ENCODE measurements around the gene DNAJC28.
"Not testable (repeated sequence)": the region's sequence is repeated elsewhere in the genome, so short reads cannot be mapped to it uniquely, and the experiment has no call there.

The DNAJC28 gene

GRCh38 chr21:33480481-33481103 lies 10.9 kb downstream of the DNAJC28 start:
- DNase-seq, result no peak

- peak; percentile 96 for DNase-seq
Observed at GRCh38 chr21:33479679-33480480, 11.6 kb downstream of the DNAJC28 start, which contains the start of gene TMEM50B. Gene TMEM50B (minus strand): TSS chr21:33479974. CDS start chr21:33468885, 11,089 bp downstream.

- peak; percentile 15 to 44 for DNase-seq
Observed at GRCh38 chr21:33478935-33479678, 12.4 kb downstream of the DNAJC28 start.

GRCh38 chr21:33478182-33478581 lies 13.3 kb downstream of the DNAJC28 start:
- DNase-seq, result no peak

- DNase-seq, result no peak
Observed at GRCh38 chr21:33477066-33477465, 14.4 kb downstream of the DNAJC28 start.

- no peak for DNase-seq
Observed at GRCh38 chr21:33473344-33473743, 18.2 kb downstream of the DNAJC28 start.

- no peak for DNase-seq
Observed at GRCh38 chr21:33470701-33471100, 20.8 kb downstream of the DNAJC28 start.

- not testable (repeated sequence) for DNase-seq
Observed at GRCh38 chr21:33469183-33469582, 22.3 kb downstream of the DNAJC28 start.

GRCh38 chr21:33461538-33462250 lies 29.8 kb downstream of the DNAJC28 start:
- DNase-seq, result no peak

- DNase-seq, result no peak
Observed at GRCh38 chr21:33458861-33459260, 32.7 kb downstream of the DNAJC28 start.

GRCh38 chr21:33455686-33456446 lies 35.6 kb downstream of the DNAJC28 start:
- DNase-seq, result no peak

GRCh38 chr21:33452362-33452761 lies 39.2 kb downstream of the DNAJC28 start:
- no peak for DNase-seq

- no peak for DNase-seq
Observed at GRCh38 chr21:33451634-33452071, 39.9 kb downstream of the DNAJC28 start.

GRCh38 chr21:33449616-33450015 lies 41.9 kb downstream of the DNAJC28 start:
- no peak for DNase-seq

- not testable (repeated sequence) for DNase-seq
Observed at GRCh38 chr21:33446620-33447019, 44.9 kb downstream of the DNAJC28 start.

- no peak for DNase-seq
Observed at GRCh38 chr21:33444499-33444898, 47.0 kb downstream of the DNAJC28 start.

- no peak for DNase-seq
Observed at GRCh38 chr21:33443194-33443593, 48.3 kb downstream of the DNAJC28 start.

GRCh38 chr21:33441489-33442477 lies 49.7 kb downstream of the DNAJC28 start:
- peak in 1 of 2 donors; percentile 58 for DNase-seq

All from CD4-positive, alpha-beta T cell treated with Interleukin-1 beta for 1 hour (primary cell).